Measurements from ENCODE around the gene CDH23.

GRCh38 chr10:71547876-71548846, 151.4 kb downstream of the CDH23 start:
- peak in 1 of 6 experiments; percentile 32 for TF ChIP-seq CTCF (IDR thresholded peaks at IDR 0.05)
- no peak for TF ChIP-seq POLR2A (IDR thresholded peaks at IDR 0.05)
